H54 (cell line): ENCODE measurements around the gene ANKFN1.

Experiments
- DNase-seq: peaks from one replicate; pipeline ENCODE4 v3.0.0; 2011; ENCODE audit warnings: low spot score, mixed read lengths; ENCODE audit not compliant: insufficient read length
- FAIRE-seq: peaks from 3 replicates; lab custom pipeline; 2011; peaks lifted over from hg19 to GRCh38; lab: Jason Lieb, UNC
- POLR2A ChIP-seq: IDR thresholded peaks from 2 replicates; pipeline ENCODE4 v1.6.1; 2011; ENCODE audit warnings: low read depth, mild to moderate bottlenecking, low read length

ANKFN1 gene

GRCh38 chr17:56499799-56500388 is 346.6 kb downstream of the ANKFN1 start:
- TF ChIP-seq POLR2A, result no peak
- FAIRE-seq (no peak), DNase-seq (peak; percentile 19)

- TF ChIP-seq POLR2A, result no peak
- DNase-seq (no peak), FAIRE-seq (no peak)
These were observed 348.9 kb downstream of the ANKFN1 start for GRCh38 chr17:56502120-56502654.

DNA sequence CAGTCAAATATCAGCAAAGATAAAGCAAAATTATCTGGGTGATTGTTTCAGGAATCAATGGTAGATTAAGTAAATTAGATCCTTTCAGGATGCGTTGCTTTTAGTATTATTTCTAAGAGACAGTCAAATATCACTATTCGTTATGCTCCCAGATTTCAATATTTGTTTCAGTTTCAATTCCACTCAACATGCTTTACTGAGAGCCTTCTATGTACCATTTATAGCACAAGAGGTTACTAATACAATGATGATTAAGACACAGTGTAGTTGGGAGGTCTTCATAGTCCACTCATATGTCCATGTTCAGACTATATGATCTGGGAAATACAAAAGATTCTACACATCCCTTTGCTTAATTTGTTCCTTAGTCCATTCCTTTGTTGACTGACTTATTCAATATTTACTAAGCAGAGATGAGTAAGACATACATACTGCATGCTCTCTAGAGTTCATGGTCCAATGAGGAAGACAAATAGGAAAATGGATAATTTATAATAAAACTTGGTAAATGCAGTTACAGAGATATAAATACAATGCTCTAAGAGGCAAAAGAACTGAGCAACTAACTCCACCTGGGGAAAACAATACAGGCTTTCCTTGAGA is 352.0 kb downstream of the ANKFN1 start:
- DNase-seq, result no peak
- no peak for TF ChIP-seq POLR2A
- no peak for FAIRE-seq

GRCh38 chr17:56506349-56506748 is 353.1 kb downstream of the ANKFN1 start:
- no peak for DNase-seq
- no peak for TF ChIP-seq POLR2A
- no peak for FAIRE-seq

- DNase-seq, result no peak
- TF ChIP-seq POLR2A, result no peak
- no peak for FAIRE-seq
These were observed 357.5 kb downstream of the ANKFN1 start for GRCh38 chr17:56510554-56511342.

- no peak for FAIRE-seq
- no peak for TF ChIP-seq POLR2A
These were observed 361.0 kb downstream of the ANKFN1 start for GRCh38 chr17:56514264-56514663.

GRCh38 chr17:56514899-56515298 is 361.6 kb downstream of the ANKFN1 start:
- FAIRE-seq (no peak), DNase-seq (no peak)
- TF ChIP-seq POLR2A, result no peak

More at GRCh38 chr17:56514264-56514663, 361.0 kb downstream of the ANKFN1 start:
- DNase-seq, result no peak

- no peak for TF ChIP-seq POLR2A
- FAIRE-seq (no peak), DNase-seq (no peak)
These were observed 368.3 kb downstream of the ANKFN1 start for GRCh38 chr17:56521414-56522141.

DNA sequence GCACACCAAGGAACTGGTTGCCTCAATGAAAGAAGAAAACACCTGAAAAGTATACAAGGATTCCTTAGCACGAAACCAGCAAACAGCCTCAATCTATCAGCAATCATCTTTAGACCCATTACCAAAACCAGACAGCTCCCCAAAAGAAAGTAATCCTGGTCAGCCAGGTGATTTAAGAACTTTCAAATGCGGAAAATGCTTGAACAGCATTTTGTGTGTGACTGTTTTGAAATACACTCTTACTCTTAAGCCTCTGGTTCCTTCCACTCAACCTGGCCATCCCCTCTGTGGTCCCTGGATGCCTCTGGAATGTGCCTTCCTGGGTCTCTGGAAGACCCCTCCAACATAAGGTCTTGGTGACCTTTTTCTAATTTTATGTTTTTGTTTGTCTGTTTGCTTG is 369.8 kb downstream of the ANKFN1 start:
- FAIRE-seq (no peak), DNase-seq (no peak)
- TF ChIP-seq POLR2A, result no peak

DNA sequence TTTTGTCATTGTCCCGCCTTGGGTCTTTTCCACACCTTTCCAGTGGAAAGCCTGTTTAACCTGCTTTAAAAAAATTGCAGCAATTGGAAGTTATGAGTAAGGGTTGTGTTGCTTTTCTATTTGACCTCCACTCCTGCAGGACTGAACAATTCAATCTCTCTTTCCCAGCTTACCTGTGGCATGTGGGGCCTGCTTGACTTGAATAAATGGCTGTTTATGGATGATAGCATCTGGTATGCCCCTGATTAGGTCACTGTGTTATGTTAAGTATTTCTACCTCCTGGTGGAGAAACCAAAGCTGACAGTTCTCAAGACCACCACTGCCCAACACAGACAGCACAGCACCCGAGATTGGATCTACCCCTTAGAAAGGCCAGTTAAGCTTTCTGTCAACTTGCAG is 375.4 kb downstream of the ANKFN1 start:
- no peak for DNase-seq
- FAIRE-seq, result no peak
- no peak for TF ChIP-seq POLR2A

GRCh38 chr17:56532926-56533325 is 379.7 kb downstream of the ANKFN1 start:
- DNase-seq, result no peak
- no peak for TF ChIP-seq POLR2A
- no peak for FAIRE-seq

- DNase-seq, result no peak
- TF ChIP-seq POLR2A, result no peak
- no peak for FAIRE-seq
These were observed 383.5 kb downstream of the ANKFN1 start for GRCh38 chr17:56536766-56537165.

DNA sequence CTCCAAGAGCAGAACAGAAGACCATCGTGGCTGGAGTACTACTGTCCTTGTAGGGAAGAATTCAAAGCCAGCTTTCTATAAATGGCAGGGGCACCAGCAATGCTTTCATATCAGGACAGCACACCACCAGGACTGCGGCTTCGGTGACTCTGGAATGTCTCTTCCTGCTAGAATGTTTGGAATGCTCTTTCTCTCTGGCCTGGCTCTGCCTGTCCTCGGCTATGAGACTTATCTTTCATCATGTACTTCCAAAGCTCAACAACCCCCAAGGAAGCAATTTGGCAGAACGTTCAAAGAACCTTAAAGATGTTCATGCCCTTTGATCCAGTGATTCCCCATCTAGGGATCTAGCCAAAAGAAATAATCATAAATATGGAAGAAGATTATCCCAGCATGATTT is 387.6 kb downstream of the ANKFN1 start:
- no peak for TF ChIP-seq POLR2A
- FAIRE-seq, result no peak
- DNase-seq, result no peak

DNA sequence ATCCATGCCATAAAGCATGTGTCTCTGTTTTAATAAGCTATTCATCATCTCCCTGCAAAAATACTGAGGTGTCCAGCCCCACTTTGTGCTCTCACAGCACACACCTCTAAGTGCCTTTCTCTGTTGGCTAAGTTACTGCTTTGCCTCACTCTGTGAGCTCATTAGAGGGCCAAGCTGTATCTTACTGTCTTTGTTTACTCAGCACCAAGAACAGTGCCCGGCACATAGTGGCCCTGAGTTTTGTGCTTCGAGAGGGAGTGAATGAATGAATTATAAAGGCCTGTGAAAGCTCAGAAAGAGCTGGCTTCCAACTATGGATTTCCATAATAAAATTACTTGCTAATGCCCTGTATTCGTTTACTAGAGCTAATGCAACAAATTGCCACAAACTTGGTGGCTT is 390.0 kb downstream of the ANKFN1 start:
- no peak for TF ChIP-seq POLR2A
- DNase-seq (no peak), FAIRE-seq (no peak)

GRCh38 chr17:56545106-56545505 is 391.8 kb downstream of the ANKFN1 start:
- DNase-seq (no peak), FAIRE-seq (no peak)
- no peak for TF ChIP-seq POLR2A
